ENCODE measurements around the gene CEP55.

DNA sequence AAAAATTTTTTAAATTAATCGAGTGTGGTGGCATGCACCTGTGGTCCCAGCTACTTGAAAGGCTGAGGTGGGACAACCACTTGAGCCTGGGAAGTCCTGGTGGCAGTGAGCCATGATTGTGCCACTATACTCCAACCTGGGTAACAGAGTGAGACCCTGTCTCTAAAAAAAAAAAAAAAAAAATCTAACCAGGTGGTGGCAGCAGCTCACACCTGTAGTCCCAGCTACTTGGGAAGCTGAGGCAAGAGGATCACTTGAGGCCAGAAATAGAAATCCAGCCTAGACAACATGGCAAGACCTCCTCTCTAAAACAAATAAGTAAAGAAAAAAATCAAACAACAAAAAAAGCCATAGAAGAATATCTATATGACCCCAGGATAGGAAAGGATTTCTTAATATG lies 10.7 kb upstream of the CEP55 start:
- TF ChIP-seq TAF1 (conservative IDR thresholded peaks at IDR 0.05) (no peak), GABPA (IDR thresholded peaks at IDR 0.05 in 1 of 2, conservative IDR thresholded peaks at IDR 0.05 in 1 of 2) (no peak), RAD21 (IDR thresholded peaks at IDR 0.05) (peak in 1 of 2 donors; percentile 16), FOXA1 (IDR thresholded peaks at IDR 0.05) (no peak)
- TF ChIP-seq, protein P1, sequence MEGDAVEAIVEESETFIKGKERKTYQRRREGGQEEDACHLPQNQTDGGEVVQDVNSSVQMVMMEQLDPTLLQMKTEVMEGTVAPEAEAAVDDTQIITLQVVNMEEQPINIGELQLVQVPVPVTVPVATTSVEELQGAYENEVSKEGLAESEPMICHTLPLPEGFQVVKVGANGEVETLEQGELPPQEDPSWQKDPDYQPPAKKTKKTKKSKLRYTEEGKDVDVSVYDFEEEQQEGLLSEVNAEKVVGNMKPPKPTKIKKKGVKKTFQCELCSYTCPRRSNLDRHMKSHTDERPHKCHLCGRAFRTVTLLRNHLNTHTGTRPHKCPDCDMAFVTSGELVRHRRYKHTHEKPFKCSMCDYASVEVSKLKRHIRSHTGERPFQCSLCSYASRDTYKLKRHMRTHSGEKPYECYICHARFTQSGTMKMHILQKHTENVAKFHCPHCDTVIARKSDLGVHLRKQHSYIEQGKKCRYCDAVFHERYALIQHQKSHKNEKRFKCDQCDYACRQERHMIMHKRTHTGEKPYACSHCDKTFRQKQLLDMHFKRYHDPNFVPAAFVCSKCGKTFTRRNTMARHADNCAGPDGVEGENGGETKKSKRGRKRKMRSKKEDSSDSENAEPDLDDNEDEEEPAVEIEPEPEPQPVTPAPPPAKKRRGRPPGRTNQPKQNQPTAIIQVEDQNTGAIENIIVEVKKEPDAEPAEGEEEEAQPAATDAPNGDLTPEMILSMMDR (IDR thresholded peaks at IDR 0.05; ENCODE audit: low read depth, low read length, missing input control): no peak
- TF ChIP-seq, protein P2, sequence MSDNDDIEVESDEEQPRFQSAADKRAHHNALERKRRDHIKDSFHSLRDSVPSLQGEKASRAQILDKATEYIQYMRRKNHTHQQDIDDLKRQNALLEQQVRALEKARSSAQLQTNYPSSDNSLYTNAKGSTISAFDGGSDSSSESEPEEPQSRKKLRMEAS (IDR thresholded peaks at IDR 0.05): no peak
